Measurements from ENCODE around the gene PRH2. TPM values are rescaled to one million over a fixed set of nuclear protein-coding genes. Genes with fewer than 3 reads are reported as not detected.

The PRH2 gene
- polyA plus RNA-seq, 3 donors: not detected

DNA sequence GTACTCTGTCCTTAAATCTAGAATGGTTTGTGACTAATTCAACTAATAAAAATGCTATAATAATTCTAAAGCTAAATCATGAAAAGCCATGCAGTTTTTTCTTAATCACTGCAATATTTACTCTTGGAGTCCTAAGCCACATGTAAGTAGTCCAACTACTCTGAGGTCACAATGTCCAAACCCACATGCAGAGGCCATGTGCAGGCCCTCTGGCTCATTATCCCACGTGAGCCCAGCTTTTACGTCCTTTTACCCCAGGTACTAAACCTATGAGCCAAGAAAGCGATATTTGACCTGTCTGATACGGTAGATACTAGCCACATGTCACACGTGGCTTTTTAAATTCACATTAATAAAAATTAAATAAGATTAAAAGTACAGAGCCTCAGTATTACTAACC is 32.2 kb upstream of the PRH2 start:
- H3K27ac Mint-ChIP-seq: no peak overlapping the region
- Histone ChIP-seq H3K9ac (ENCODE audit: insufficient read depth, low read length, poor library complexity, severe bottlenecking) (no peak overlapping the region), H3K79me2 (ENCODE audit: insufficient read depth, low read length) (no peaks in the 10 kb centered on the region), H3K9me3 (replicated peaks in 1 of 2; ENCODE audit: control insufficient read depth in 1 of 2, insufficient read depth in 1 of 2, low read length in 2 of 2) (peaks cover 10 to 18% of the 10 kb centered on the region in 2 donors), H3K36me3 (replicated peaks in 1 of 2; ENCODE audit: control insufficient read depth in 1 of 2, insufficient read depth in 2 of 2, low read length in 2 of 2) (no peaks in the 10 kb centered on the region), H3K27me3 (ENCODE audit: control insufficient read depth in 2 of 2, insufficient read depth in 2 of 2, low read length in 2 of 2) (no peaks in the 10 kb centered on the region), H3K4me1 (ENCODE audit: control insufficient read depth in 1 of 2, insufficient read depth in 2 of 2, low read length in 2 of 2) (no peaks in the 10 kb centered on the region), H2AFZ (ENCODE audit: insufficient read depth, low read depth, low read length, poor library complexity, severe bottlenecking) (no peak overlapping the region), H3K4me3 (replicated peaks in 1 of 3; ENCODE audit: low read depth in 2 of 3, low read length in 3 of 3) (no peak overlapping the region), H4K20me1 (ENCODE audit: insufficient read depth, low read length) (no peaks in the 10 kb centered on the region), H3K4me2 (replicated peaks; ENCODE audit: extremely low read depth, low read length, poor library complexity, severe bottlenecking) (no peak overlapping the region), H3K27ac (ENCODE audit: low read depth in 1 of 2, low read length in 2 of 2) (no peak overlapping the region)
- TF ChIP-seq, protein P1, sequence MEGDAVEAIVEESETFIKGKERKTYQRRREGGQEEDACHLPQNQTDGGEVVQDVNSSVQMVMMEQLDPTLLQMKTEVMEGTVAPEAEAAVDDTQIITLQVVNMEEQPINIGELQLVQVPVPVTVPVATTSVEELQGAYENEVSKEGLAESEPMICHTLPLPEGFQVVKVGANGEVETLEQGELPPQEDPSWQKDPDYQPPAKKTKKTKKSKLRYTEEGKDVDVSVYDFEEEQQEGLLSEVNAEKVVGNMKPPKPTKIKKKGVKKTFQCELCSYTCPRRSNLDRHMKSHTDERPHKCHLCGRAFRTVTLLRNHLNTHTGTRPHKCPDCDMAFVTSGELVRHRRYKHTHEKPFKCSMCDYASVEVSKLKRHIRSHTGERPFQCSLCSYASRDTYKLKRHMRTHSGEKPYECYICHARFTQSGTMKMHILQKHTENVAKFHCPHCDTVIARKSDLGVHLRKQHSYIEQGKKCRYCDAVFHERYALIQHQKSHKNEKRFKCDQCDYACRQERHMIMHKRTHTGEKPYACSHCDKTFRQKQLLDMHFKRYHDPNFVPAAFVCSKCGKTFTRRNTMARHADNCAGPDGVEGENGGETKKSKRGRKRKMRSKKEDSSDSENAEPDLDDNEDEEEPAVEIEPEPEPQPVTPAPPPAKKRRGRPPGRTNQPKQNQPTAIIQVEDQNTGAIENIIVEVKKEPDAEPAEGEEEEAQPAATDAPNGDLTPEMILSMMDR (IDR thresholded peaks at IDR 0.05): no peak
- no peak for DNase-seq
- H3K27me3 Mint-ChIP-seq (ENCODE audit: low read depth in 3 of 3): peaks cover 0 to 1% (median 0%) of the 10 kb centered on the region in 3 donors
- no peaks in the 10 kb centered on the region for H3K4me1 Mint-ChIP-seq
- no CpG with 5 or more reads among the region's 5 CpGs for WGBS (ENCODE audit: insufficient coverage)
- H3K4me3 Mint-ChIP-seq: no peak overlapping the region
- peaks cover 0 to 23% (median 11%) of the 10 kb centered on the region in 7 donors for H3K9me3 Mint-ChIP-seq
- peaks cover 1 to 4% of the 10 kb centered on the region in 2 donors for H3K36me3 Mint-ChIP-seq
- intact Hi-C loops (cut with micrococcal nuclease): no loop called here

DNA sequence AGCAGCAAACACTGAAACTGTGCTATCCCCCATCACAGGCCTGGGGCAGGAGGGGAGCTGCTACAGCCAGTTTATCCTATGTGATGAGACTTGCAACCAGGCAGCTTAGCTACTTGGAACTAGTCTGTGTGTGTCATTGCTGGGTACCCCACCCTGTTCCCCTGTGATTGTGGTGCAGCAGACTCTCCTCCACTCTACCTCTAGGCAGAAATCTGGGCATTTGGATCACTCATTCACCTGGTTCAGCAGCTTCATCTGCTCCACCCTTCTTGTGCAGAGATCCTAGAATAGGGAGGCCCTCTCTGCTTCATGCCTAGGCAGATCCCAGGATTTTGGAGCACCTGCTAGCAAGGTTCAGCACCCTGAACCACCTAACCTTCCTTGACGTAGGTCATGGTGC is 28.5 kb upstream of the PRH2 start:
- H3K9me3 Mint-ChIP-seq: peaks cover 2 to 40% (median 37%) of the 10 kb centered on the region in 7 donors
- Histone ChIP-seq H3K4me2 (replicated peaks; ENCODE audit: extremely low read depth, low read length, poor library complexity, severe bottlenecking) (no peak overlapping the region), H2AFZ (ENCODE audit: insufficient read depth, low read depth, low read length, poor library complexity, severe bottlenecking) (no peak overlapping the region), H3K9me3 (replicated peaks in 1 of 2; ENCODE audit: control insufficient read depth in 1 of 2, insufficient read depth in 1 of 2, low read length in 2 of 2) (peaks cover 25 to 26% of the 10 kb centered on the region in 2 donors), H3K36me3 (replicated peaks in 1 of 2; ENCODE audit: control insufficient read depth in 1 of 2, insufficient read depth in 2 of 2, low read length in 2 of 2) (no peaks in the 10 kb centered on the region), H3K79me2 (ENCODE audit: insufficient read depth, low read length) (no peaks in the 10 kb centered on the region), H3K27ac (ENCODE audit: low read depth in 1 of 2, low read length in 2 of 2) (no peak overlapping the region), H3K27me3 (ENCODE audit: control insufficient read depth in 2 of 2, insufficient read depth in 2 of 2, low read length in 2 of 2) (no peaks in the 10 kb centered on the region), H3K9ac (ENCODE audit: insufficient read depth, low read length, poor library complexity, severe bottlenecking) (no peak overlapping the region), H3K4me1 (ENCODE audit: control insufficient read depth in 1 of 2, insufficient read depth in 2 of 2, low read length in 2 of 2) (no peaks in the 10 kb centered on the region), H3K4me3 (replicated peaks in 1 of 3; ENCODE audit: low read depth in 2 of 3, low read length in 3 of 3) (no peak overlapping the region), H4K20me1 (ENCODE audit: insufficient read depth, low read length) (no peaks in the 10 kb centered on the region)
- no peak overlapping the region for H3K27ac Mint-ChIP-seq
- DNase-seq: no peak
- no peak overlapping the region for H3K4me3 Mint-ChIP-seq
- peaks cover 2 to 14% of the 10 kb centered on the region in 2 donors for H3K36me3 Mint-ChIP-seq
- H3K27me3 Mint-ChIP-seq (ENCODE audit: low read depth in 3 of 3): peaks cover 0 to 1% (median 0%) of the 10 kb centered on the region in 3 donors
- intact Hi-C loops (cut with micrococcal nuclease): no loop called here
- 100% methylated on average over 1 of the region's 1 CpG for WGBS (ENCODE audit: insufficient coverage)
- TF ChIP-seq, protein P1 (IDR thresholded peaks at IDR 0.05): no peak
- H3K4me1 Mint-ChIP-seq: no peaks in the 10 kb centered on the region

Data from CD14-positive monocyte (primary cell).